Midbrain (tissue), 1 donor: ENCODE measurements around the gene FASTK.

ENCODE experiments used
- DNase-seq: peaks from one replicate; lab custom pipeline; 2025; lab: John Stamatoyannopoulos, UW

FASTK gene

GRCh38 chr7:151095828-151096475, 15.3 kb upstream of the FASTK start:
- no peak for DNase-seq

GRCh38 chr7:151095123-151095797, 14.7 kb upstream of the FASTK start:
- no peak for DNase-seq

GRCh38 chr7:151094675-151095074, 14.1 kb upstream of the FASTK start:
- no peak for DNase-seq

GRCh38 chr7:151093748-151094147, 13.1 kb upstream of the FASTK start:
- no peak for DNase-seq

GRCh38 chr7:151091988-151092387, 11.4 kb upstream of the FASTK start:
- DNase-seq, result no peak

GRCh38 chr7:151091431-151091830, 10.8 kb upstream of the FASTK start:
- DNase-seq, result no peak

- no peak for DNase-seq
Measured at GRCh38 chr7:151091003-151091402, 10.4 kb upstream of the FASTK start.

- DNase-seq, result no peak
Measured at GRCh38 chr7:151089893-151090730, 9.5 kb upstream of the FASTK start.

- DNase-seq, result peak; percentile 13
Measured at GRCh38 chr7:151088856-151089699, 8.5 kb upstream of the FASTK start.

- no peak for DNase-seq
Measured at GRCh38 chr7:151088019-151088855, 7.6 kb upstream of the FASTK start.

GRCh38 chr7:151087245-151088018, 6.8 kb upstream of the FASTK start:
- DNase-seq, result peak; percentile 74

- DNase-seq, result no peak
Measured at GRCh38 chr7:151086802-151087244, 6.2 kb upstream of the FASTK start.

GRCh38 chr7:151085691-151086620, 5.3 kb upstream of the FASTK start, which contains the start of gene AGAP3:
Gene AGAP3 (plus strand): TSS chr7:151086475. CDS start chr7:151086742, 267 bp downstream.
- peak; percentile 89 for DNase-seq

- DNase-seq, result no peak
Measured at GRCh38 chr7:151085329-151085690, 4.7 kb upstream of the FASTK start.

- no peak for DNase-seq
Measured at GRCh38 chr7:151083824-151084160, 3.2 kb upstream of the FASTK start.

GRCh38 chr7:151083071-151083823, 2.6 kb upstream of the FASTK start, which contains the start of gene TMUB1:
Gene TMUB1 (minus strand): TSS chr7:151083493. CDS start chr7:151082563, 930 bp downstream.
- peak; percentile 55 for DNase-seq

GRCh38 chr7:151082141-151083070, 1.8 kb upstream of the FASTK start:
- DNase-seq, result no peak
